Cardiac ventricle fibroblast (primary cell): ENCODE results near the gene BTK. TPM values are rescaled to one million over a fixed set of nuclear protein-coding genes. Genes with fewer than 3 reads are reported as not detected.

Source experiments
- total RNA-seq: library from RNA; depleted of rRNA; stranded (reverse); fragments of >200 nt; gene quantifications from 2 replicates; pipeline ENCODE4 v1.2.3, GENCODE V29; 2015

The BTK gene
- total RNA-seq = not detected in 2 replicates

DNA sequence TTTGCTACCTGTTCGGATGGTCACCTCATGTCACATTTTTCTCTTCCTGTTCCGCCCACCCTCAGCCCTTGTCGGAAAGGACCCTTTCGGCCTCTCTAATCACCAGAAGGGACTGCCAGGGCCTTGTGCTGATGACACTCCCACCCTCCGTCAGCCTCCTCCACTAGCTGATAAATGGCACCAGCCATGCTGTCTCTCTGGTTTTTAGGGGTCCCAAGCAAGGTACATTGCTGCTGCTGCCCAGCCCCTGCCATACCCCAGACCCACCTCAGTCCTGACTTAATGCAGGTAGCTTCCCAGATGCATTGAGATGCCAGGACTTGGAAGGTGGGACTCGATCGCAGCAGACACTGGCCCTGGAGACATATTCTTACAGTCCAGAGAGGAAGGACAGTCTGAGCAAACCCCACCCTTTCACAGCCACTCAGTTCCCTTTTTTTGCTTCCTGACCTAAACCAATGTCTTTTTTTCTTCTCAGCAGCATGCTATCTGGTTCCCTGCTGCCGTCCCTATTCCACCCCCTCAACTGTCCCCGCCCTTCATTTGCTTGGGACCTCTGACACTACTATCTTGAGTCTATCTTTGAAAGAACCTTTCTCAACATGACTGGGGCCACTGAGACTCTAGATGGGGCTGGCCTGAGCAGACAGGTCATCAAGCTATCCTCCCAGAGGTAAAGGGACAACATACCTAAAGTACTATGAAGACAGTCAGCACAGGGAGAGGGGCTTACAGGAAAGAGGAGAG, at the start of gene BTK:
TSS of gene BTK (minus strand) at position 397 of the 747 bp plus-strand sequence. CDS start 10,907 bp downstream, outside the sequence.

DNA sequence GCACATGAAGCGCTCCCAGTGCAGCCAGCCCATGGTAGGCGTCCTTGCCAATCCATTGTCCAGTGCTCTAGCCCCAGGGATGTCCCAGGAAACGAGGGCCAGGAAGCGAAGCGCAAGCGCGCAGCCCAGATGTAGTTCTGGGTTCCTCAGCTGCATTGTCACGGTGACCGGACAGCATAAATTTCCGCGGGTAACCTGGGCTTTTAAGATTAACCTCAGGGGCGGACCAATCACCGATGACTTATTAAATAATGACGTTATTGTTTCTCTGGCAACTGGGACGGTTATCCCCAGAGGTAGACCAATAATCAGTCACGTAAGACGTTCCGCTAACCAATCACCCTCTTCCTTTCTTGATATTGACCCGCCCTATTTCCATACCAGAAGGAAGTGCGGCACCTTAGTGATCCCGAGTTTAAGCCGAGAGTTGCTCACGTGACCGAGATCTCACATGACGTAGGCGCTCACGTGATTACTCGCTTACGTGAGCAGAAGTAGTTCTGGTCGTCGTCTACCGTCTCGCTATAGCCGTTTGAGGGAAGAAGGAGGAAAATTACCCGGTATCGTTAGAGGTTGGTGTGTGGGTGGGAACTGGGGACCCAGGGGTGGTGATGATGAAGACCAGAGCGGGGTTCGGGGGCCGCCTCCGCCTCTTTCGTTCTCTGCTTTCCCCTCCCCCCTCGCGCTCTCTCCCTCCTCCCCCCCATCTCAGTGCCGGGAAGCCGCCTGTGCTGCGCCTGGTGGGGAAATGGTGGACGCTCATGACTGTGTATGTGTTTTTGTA, 21.9 kb upstream of the BTK start, which contains the start of the genes GLA and HNRNPH2:
TSS of gene GLA (minus strand) at position 178 of the 784 bp plus-strand sequence. CDS start at position 156, 22 bp downstream.
TSS of gene HNRNPH2 (plus strand) at position 475 of the 784 bp plus-strand sequence. CDS start 3,767 bp downstream, outside the sequence.

DNA sequence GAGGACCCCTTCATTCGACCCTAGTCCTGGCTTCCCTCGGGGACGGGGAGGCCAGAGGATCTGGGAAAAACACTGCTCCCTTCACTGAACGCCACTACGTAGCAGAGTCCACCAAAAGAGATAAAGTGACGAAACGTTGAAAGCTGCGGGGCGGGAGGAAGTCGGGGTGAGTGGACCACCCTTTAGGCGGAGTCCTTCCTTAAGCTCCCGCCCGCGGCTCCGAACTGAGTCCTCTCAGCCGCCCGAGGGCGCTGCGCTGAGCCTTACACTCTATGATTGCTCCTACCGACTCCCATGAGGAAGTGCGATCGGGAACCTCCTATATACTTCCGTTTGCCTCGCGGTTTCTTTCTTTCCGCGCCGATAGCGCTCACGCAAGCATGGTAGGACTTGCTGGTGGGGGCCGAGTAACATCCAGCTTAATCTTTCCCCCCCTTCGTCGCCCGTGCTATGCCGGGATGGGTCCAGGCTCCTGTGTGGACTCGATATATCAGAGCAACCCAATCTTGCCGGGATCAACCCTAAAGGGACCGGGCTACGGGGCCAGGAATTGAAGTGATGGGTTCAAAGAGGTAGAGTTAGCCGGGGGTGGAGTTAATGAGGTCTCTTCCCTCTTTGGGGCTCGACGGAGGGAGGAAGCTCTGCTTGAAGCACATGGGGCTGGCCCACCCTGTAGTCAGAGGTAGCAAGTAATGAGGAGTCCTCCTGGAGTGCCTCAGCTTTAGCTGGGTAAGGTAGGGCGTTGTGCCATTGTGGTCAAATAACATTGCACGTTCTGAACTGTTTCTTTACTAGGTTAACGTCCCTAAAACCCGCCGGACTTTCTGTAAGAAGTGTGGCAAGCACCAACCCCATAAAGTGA, 4.9 kb upstream of the BTK start, which contains the start of gene RPL36A:
TSS of gene RPL36A (plus strand) at position 348 of the 862 bp plus-strand sequence. CDS start at position 381, 33 bp downstream.

DNA sequence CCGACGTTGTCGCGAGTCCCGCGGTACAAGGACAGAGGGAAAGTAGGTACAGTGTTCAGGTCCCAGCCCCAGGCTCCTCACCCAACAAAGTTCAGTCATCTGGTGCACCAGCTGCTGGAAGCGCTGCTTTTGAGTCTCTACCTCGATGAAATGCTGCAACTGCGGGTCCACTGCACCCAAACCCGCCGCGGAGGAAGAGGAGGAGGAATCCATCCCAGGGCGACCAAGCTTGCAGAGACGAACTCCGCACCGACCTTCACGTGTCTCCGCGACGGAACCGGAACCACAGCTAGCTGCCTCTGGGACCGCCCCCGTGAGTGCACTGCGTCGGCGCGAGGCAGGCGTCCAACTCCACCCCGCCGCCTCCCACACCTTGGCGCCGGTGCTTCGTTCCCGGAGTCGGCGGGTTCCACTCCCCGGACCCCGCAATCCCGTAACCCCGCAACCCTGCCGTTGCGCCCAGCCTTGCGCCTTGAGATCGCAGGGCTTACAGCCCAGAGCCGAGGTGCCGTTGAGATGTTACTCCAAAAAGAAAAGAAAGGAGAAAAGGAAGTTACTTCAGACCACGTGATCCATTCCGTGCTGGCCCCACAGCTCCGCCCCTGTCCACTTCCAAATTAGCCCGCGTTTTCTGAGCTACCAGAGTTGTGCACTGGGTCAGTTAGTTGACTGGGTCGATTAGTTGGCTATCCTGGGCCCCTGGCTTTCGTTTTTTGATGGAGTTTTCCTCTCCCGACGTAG, 37.4 kb downstream of the BTK start, which contains the start of gene TIMM8A:
TSS of gene TIMM8A (minus strand) at position 291 of the 741 bp plus-strand sequence. CDS start at position 213, 78 bp downstream.

Other genes with a start within 250 kb of the BTK start
- gene DRP2, start 166.4 kb downstream of the BTK start, total RNA-seq = 0.19 and 0.24 TPM in 2 replicates
- gene TAF7L, start 94.9 kb downstream of the BTK start, total RNA-seq = 0.05 TPM in 1 of 2 replicates, not detected in the other
- gene TIMM8A, start 37.4 kb downstream of the BTK start, total RNA-seq = 5.6 and 7.3 TPM in 2 replicates
- gene RPL36A, start 4.8 kb upstream of the BTK start, total RNA-seq = 2,177 and 2,530 TPM in 2 replicates
- gene GLA, start 21.7 kb upstream of the BTK start, total RNA-seq = 16.0 and 18.4 TPM in 2 replicates
- 41.4 and 46.1 TPM in 2 replicates for gene HNRNPH2, start 22.0 kb upstream of the BTK start, total RNA-seq
- 2.5 and 3.3 TPM in 2 replicates for gene ARMCX4, start 99.3 kb upstream of the BTK start, total RNA-seq
- gene ARMCX1, start 164.4 kb upstream of the BTK start, total RNA-seq = 37.1 and 39.9 TPM in 2 replicates
- 17.0 and 19.7 TPM in 2 replicates for gene ARMCX6, start 231.8 kb upstream of the BTK start, total RNA-seq
- 45.8 and 60.0 TPM in 2 replicates for gene ARMCX3, start 237.0 kb upstream of the BTK start, total RNA-seq